ENCODE measurements around the gene PKN1.

The PKN1 gene

GRCh38 chr19:14467816-14468215, 34.7 kb downstream of the PKN1 start:
- DNase-seq: no peak

GRCh38 chr19:14470031-14470876, 37.1 kb downstream of the PKN1 start:
- no peak for DNase-seq

- DNase-seq: no peak
Measured at GRCh38 chr19:14471436-14472187, 38.5 kb downstream of the PKN1 start.

GRCh38 chr19:14472202-14472938, 39.3 kb downstream of the PKN1 start:
- DNase-seq: peak; percentile 89

GRCh38 chr19:14473073-14473977, 40.2 kb downstream of the PKN1 start:
- DNase-seq: no peak

- no peak for DNase-seq
Measured at GRCh38 chr19:14473978-14474578, 41.0 kb downstream of the PKN1 start.

- no peak for DNase-seq
Measured at GRCh38 chr19:14474827-14475226, 41.7 kb downstream of the PKN1 start.

GRCh38 chr19:14475251-14476073, 42.4 kb downstream of the PKN1 start, which contains the start of gene PTGER1:
PTGER1 (minus strand) TSS chr19:14475354; CDS start chr19:14474320, 1,034 bp downstream.
- DNase-seq: peak; percentile 41

GRCh38 chr19:14476327-14476672, 43.2 kb downstream of the PKN1 start:
- no peak for DNase-seq

- DNase-seq: no peak
Measured at GRCh38 chr19:14476673-14477401, 43.7 kb downstream of the PKN1 start.

GRCh38 chr19:14477418-14478112, 44.5 kb downstream of the PKN1 start:
- DNase-seq: no peak

- DNase-seq: no peak
Measured at GRCh38 chr19:14478113-14478545, 45.0 kb downstream of the PKN1 start.

- DNase-seq: no peak
Measured at GRCh38 chr19:14479309-14479974, 46.3 kb downstream of the PKN1 start.

- DNase-seq: peak; percentile 81
Measured at GRCh38 chr19:14479975-14480699, 47.0 kb downstream of the PKN1 start.

- DNase-seq: no peak
Measured at GRCh38 chr19:14480700-14481079, 47.6 kb downstream of the PKN1 start.

GRCh38 chr19:14482172-14482941, 49.3 kb downstream of the PKN1 start:
- no peak for DNase-seq

GRCh38 chr19:14487370-14488125, 54.4 kb downstream of the PKN1 start:
- no peak for DNase-seq
